Activated T-cell treated with anti-CD3 and anti-CD28 coated beads for 48 hours (primary cell): ENCODE results near the gene PRKX.
"Not testable (repeated sequence)": the region's sequence is repeated elsewhere in the genome, so short reads cannot be mapped to it uniquely, and the experiment has no call there.

Experiments
- DNase-seq: peaks from one replicate; pipeline ENCODE4 v3.0.0-alpha.2; 2020; ENCODE audit warnings: low read depth

PRKX gene

GRCh38 chrX:3711331-3711917, 2.0 kb downstream of the PRKX start:
- no peak for DNase-seq

- DNase-seq: not testable (repeated sequence)
Observed at GRCh38 chrX:3707673-3708274, 5.7 kb downstream of the PRKX start.

GRCh38 chrX:3706481-3706880, 7.0 kb downstream of the PRKX start:
- no peak for DNase-seq

GRCh38 chrX:3703251-3703650, 10.2 kb downstream of the PRKX start:
- not testable (repeated sequence) for DNase-seq

GRCh38 chrX:3702095-3702494, 11.4 kb downstream of the PRKX start:
- not testable (repeated sequence) for DNase-seq

- not testable (repeated sequence) for DNase-seq
Observed at GRCh38 chrX:3701445-3701928, 12.0 kb downstream of the PRKX start.

GRCh38 chrX:3699821-3700381, 13.5 kb downstream of the PRKX start:
- no peak for DNase-seq

- DNase-seq: no peak
Observed at GRCh38 chrX:3697701-3698279, 15.7 kb downstream of the PRKX start.

GRCh38 chrX:3697220-3697684, 16.2 kb downstream of the PRKX start:
- no peak for DNase-seq

GRCh38 chrX:3695536-3695935, 17.9 kb downstream of the PRKX start:
- DNase-seq: no peak

GRCh38 chrX:3690140-3690539, 23.3 kb downstream of the PRKX start:
- DNase-seq: no peak

- DNase-seq: not testable (repeated sequence)
Observed at GRCh38 chrX:3683236-3683635, 30.2 kb downstream of the PRKX start.

GRCh38 chrX:3680459-3680858, 33.0 kb downstream of the PRKX start:
- DNase-seq: no peak

GRCh38 chrX:3679669-3680068, 33.8 kb downstream of the PRKX start:
- no peak for DNase-seq

- no peak for DNase-seq
Observed at GRCh38 chrX:3678328-3678727, 35.1 kb downstream of the PRKX start.

GRCh38 chrX:3674881-3675280, 38.6 kb downstream of the PRKX start:
- no peak for DNase-seq

- DNase-seq: no peak
Observed at GRCh38 chrX:3669841-3670475, 43.5 kb downstream of the PRKX start.

- no peak for DNase-seq
Observed at GRCh38 chrX:3666975-3667374, 46.5 kb downstream of the PRKX start.

- DNase-seq: no peak
Observed at GRCh38 chrX:3664921-3665320, 48.5 kb downstream of the PRKX start.

GRCh38 chrX:3663576-3664250, 49.7 kb downstream of the PRKX start:
- not testable (repeated sequence) for DNase-seq

- no peak for DNase-seq
Observed at GRCh38 chrX:3659761-3660160, 53.7 kb downstream of the PRKX start.

- no peak for DNase-seq
Observed at GRCh38 chrX:3655181-3655580, 58.3 kb downstream of the PRKX start.
